IPS DF 4.7 (cell line): ENCODE results near the gene ZFP82.

Experiments
- DNase-seq: peaks from one replicate; pipeline ENCODE4 v3.0.0-alpha.2; 2013; ENCODE audit warnings: low spot score; ENCODE audit errors: extremely low read depth

Gene ZFP82

DNA sequence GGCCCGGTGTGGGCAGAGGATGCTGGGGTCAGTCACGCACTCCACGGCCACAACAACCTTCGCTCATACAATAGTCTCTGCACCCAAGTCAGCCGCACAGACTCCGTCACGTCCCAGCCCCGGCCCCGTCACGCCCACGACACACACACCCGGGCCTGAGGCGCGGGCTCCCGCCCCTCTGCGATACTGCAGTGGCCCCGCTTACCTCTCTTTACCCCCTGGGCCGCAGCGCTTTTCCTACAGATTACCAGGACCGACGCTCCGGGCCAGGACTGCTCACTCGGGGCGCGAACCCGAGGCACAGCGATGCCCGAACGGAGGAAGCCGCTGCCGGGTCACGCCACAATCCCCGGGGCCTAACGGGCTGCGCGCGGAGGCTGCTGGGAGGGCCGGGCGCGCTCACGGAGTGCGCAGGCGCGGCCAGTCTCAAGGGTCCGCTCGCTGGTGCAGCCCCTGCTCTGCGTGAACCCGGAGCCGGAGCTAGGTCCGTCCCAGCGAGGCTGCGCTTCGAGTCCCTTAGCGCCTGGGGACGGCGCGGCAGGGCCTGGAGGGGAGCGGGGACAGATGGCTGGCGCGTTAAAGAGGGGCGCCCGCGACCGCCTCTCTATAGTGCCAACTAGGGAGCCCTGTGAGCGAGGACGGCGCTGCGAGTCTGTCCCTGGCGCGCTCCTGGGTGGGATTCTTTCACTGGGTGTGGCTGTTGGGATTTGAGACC is at the start of gene ZFP82:
TSS of gene ZFP82 (minus strand) at position 358 of the 715 bp plus-strand sequence. CDS start 8,855 bp downstream, outside the sequence.
- no peak for DNase-seq

DNA sequence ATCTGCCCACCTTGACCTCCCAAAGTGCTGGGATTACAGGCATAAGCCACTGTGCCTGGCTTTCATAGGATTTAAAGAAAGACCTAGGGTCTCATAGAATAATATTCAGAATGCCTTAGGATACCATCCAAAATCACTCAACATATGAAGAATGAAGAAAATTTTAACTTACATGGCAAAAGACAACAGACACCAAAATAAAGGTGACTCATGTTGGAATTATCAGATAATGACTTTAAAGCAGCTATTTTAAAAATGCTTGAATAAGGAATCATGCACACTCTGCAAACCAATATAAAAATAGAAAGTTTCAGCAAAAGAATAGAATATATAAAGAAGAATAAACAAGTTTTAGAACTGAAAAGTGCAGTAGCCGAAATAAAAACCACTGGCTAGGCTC is 41.6 kb upstream of the ZFP82 start:
- no peak for DNase-seq

DNA sequence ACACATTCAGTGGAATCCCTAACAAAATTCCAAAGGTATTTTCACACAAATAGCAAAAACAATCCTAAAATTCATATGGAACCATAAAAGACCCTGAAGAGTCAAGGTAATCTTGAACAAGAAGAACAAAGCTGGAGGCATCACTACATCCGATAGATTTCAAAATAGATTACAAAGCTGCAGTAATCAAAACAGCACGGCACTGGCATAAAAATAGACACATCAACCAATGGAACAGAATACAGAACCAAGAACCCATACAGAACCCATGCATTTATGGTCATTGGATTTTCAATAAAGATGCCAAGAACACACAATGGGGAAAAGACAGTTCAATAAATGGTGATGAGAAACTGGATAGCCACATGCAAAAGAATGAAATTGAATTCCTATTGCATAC is 38.4 kb upstream of the ZFP82 start:
- no peak for DNase-seq

DNA sequence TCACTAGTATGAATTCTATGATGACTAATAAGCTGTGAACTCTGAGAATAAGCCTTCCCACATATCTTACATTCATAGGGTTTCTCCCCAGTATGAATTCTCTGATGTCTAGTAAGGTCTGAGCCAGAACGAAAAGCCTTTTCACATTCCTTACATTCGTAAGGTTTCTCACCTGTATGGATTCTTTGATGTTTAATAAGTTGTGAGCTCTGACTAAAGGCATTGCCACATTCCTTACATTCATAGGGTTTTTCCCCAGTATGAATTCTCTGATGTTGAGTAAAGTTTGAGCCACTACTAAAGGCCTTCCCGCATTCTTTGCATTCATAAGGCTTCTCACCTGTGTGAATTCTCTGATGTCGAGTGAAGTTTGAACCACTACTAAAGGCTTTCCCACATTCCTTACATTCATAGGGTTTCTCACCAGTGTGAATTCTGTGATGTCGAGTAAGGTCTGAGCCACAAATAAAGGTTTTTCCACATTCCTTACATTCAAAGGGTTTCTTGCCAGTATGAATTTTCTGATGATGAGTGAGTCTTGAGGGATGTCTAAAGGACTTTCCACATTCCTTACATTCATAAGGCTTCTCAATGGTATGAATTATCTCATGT is 30.7 kb upstream of the ZFP82 start:
- DNase-seq, result no peak

DNA sequence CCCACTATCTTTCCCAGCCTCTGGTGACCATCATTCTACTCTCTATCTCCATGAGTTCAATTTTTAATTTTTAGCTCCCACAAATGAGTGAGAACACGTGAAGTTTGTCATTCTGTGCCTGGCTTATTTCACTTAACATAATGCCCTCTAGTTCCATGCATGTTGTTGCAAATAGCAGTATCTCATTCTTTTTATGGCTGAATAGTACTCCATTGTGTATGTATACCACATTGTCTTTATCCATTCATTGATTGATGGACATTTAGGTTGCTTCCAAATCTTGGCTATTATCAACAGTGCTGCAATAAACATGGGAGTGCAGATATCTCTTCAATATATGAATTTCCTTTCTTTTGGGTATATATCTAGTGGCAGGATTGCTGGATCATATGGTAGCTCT is 22.9 kb upstream of the ZFP82 start:
- no peak for DNase-seq

DNA sequence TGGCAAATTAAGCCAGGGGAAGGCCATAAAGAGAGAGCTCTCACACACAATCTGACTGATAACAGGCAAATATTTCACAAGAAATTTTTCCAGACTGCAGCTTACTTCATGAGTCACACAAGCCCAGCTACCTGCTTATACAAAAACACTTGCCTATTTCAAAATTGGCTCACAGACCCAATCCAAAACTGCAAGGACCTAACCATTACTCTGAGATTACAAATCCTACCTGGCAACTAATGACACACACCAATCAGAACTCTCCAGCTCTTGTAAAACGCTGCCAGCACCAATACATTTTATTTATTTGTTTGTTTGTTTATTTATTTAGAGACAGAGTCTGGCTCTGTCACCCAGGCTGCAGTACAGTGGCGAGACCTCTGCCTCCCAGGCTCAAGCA is 18.1 kb upstream of the ZFP82 start:
- DNase-seq, result no peak

DNA sequence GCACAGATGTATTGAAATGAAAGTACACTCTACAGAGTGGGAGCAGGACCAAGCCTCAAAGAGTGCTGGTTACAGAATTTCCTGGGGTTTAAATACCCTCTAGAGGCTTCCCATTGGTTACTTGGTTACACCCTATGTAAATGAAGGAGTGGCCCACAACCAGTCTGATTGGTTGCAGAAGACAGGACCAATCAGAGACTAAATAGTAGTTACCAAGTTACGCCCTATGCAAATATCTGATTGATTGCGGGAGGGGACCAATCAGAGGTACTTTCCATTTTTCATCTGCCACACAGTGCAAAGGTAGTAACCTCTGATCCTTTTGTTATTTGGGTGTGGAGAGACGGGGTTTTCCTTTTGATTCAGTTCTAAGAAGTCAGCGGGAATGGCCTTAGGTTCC is 5.5 kb upstream of the ZFP82 start:
- DNase-seq, result no peak

DNA sequence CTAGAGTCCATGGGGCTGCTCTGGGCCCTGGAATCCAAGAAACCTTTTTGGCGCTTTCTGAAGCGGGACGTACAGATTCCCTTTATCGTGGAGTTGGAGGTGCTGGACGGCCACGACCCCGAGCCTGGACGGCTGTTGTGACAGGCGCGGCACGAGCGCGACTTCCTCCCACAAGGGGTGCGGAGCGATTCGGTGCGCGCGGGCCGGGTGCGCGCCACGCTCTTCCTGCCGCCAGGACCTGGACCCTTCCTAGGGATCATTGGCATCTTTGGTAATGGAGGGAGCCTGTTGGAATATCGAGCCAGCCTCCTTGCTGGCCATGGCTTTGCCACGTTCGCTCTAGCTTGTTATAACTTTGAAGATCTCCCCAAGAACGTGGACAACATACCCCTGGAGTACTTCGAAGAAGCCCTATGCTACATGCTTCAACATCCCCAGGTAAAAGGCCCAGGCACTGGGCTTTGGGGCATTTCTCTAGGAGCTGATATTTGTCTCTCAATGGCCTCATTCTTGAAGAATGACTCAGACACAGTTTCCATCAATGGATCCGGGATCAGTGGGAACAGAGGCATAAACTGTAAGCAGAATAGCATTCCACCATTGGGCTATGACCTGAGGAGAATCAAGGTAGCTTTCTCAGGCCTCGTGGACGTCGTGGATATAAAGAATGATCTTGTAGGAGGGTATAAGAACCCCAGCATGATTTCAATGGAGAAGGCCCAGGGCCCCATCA is 3.5 kb upstream of the ZFP82 start:
- no peak for DNase-seq

DNA sequence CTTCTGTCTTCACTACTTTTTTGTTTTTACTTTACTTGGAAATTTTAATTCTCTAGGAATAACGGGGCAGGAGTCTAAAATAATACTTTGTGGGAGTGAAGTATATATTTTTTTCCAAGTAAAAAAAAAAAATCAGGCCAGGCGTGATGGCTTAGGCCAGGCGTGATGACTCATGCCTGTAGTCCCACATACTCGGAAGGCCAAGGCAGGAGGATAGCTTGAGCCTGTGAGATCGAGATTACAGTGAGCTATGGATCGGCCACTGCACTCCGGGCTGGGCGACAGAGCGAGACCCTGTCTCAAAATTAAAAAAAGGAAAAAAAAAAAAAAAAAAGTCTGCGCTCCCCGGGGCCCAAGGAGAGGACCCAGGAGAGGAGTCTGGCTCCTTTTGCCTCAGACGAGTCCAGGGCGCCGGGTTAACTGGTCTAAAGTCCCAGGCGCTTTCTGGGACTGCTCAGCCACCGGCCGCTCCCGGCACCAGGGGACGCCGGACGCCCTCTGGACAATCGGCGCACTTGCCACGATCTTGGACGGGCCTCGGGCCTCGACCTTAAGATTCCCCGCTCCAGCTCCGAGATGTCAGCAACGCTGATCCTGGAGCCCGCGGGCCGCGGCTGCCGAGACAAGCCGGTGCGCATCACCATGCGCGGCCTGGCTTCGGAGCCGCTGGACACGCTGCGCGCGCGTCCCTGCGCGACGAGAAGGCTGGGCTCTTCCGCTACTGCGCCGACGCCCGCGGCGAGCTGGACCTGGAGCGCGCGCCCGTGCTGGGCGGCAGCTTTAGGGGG is 2.7 kb upstream of the ZFP82 start:
- DNase-seq, result no peak

DNA sequence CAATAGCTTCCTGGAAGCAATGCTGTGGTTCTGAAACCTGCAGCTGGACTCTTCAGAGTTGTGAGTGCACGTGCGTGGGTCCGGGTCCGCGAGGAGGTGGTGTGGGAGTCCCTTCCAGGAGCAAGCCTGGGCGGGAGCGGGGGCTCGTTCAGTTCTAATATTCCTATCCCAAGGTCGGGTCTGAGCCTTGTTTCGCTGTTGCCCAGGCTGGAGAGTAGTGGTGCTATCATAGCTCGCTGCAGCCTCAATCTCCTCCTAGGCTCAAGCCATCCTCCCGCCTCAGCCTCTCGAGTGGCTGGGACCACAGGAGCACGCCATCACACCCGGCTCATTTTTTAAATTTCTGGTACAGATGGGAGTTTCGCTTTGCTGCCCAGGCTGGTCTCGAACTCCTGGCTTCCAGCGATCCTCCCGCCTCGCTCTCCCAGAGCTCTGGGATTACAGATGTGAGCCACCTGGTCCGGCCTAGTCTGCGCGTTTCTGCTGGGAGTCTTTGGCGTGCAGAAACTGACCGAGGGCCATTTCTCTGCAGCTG is 625 bp downstream of the ZFP82 start:
- DNase-seq, result no peak

DNA sequence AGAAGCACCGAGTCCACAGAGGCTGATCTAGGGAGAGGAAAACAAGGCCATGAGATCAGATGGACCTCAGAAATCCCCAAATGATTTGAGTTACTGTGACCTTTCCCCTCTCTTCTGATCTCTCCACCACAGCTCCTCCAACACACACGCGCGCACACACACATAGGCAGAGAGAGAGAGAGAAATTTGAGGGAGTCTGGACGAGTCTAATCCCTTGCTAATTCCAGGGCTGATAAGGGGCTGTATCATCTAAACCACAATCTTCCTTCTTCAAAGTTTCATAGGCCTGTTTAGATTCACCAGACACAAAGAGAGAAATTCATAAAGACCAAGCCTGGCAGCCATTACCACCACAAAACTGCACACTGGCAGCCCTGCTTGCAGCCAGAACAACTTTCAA is 8.6 kb downstream of the ZFP82 start:
- no peak for DNase-seq

DNA sequence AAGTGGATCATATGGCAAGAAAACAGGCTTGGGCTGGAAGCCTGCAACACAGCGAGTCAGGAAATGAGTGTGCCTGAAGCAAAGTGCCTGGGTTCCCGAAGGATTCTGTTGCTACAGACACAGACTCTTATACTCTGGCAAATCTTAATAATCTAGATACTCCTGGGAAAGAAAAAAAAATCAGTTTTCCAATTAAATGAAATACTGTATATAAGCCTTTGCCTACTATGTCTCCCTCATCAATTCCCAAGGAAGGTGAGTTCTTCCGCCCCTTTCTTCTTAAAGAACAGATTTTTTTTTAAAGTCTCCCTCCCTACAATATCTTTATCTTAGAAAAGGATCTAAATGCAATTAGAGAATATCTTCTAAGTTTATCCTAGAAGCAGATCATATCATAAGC is 10.3 kb downstream of the ZFP82 start:
- no peak for DNase-seq

DNA sequence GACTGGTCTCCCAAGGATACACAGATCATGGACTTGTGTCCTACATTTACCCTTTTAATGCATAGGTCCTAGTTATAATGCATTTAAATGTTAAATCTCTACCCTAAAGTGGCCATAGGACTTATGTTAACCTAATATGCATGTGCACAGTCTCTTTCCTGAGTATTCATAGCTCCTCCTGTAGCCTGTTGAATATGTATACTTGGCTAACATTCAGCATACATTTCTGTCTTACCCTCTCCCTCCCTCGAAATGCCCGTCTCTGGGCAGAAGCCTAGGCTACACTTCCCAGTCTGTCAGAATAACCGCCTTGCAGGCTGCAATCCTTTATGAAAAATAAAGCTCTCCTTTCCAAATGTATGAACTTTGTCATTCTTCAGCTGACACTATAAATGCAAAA is 13.9 kb downstream of the ZFP82 start:
- DNase-seq, result no peak

DNA sequence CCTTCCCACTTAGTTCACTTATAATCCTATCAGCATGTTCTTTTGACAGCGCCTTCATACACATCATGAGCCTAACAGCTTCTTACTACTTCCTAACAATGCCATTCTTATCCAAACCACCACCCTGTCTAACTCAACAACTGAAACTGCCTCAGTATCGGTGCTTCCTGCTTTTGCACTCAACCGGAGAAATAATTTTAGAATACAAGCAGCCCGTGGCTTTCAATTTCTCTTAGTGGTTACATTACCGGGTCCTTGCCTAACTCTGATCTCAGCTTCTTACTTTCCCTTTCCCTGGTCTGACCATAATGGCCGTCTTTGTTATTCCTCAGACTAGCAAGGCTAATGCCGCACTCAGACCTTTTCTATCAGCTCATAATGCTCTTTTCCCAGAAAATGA is 17.0 kb downstream of the ZFP82 start:
- no peak for DNase-seq

DNA sequence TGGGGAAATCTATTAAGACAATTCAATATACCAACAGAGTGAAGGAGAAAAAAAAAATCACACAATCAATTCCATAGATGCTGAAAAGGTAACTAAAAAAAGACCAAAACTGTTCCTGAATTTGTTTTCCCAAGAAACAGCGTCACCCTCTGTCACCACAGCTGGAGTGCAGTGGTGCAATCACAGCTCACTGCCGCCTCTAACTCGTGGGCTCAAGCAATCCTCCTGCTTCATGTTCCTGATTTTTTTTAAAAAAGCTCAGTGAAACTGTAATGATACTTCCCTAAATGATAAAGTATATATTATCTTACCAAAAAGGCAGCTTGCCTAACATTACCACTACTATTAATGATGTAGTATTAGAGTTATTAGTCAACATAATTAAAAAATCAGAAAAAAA is 19.9 kb downstream of the ZFP82 start:
- no peak for DNase-seq

DNA sequence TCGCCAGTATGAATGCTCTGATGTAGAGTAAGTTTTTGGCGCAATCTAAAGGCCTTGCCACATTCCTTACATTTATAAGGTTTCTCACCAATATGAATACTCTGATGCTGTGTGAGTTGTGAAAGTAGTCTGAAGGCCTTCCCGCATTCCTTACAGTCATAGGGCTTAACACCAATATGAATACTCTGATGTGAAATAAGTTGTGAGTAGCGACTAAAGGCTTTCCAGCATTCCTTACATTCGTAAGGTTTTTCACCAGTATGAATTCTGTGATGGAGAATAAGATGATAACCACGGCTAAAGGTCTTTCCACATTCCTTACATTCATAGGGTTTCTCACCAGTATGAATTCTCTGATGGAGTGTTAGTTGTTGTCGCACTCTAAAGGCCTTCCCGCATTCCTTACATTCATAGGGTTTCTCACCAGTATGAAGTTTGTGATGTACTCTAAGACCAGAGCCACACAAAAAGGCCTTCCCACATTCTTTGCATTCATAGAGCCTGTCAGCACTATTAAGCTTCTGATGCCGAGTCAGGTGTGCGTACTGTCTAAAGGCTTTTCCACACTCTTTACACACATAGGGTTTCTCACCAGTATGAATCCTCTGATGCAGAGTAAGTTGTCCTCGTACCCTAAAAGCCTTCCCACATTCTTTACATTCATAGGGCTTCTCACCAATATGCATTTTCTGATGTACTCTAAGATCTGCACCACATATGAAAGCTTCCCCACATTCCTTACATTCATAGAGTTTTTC is 25.3 kb downstream of the ZFP82 start:
- DNase-seq, result no peak

DNA sequence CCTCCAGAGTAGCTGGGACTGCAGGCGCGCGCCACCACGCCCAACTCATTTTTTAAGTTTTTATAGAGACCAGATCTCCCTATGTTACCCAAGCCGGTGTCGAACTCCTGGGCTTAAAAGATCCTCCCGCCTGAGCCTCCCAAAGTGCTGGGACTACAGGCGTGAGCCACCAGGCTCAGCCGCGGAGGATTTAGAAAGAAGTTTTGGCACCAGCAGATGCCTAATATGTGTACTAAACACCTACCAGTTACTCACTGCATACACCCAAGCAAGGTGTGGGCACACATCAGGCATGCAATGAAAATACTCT is 39.0 kb downstream of the ZFP82 start:
- DNase-seq, result no peak

DNA sequence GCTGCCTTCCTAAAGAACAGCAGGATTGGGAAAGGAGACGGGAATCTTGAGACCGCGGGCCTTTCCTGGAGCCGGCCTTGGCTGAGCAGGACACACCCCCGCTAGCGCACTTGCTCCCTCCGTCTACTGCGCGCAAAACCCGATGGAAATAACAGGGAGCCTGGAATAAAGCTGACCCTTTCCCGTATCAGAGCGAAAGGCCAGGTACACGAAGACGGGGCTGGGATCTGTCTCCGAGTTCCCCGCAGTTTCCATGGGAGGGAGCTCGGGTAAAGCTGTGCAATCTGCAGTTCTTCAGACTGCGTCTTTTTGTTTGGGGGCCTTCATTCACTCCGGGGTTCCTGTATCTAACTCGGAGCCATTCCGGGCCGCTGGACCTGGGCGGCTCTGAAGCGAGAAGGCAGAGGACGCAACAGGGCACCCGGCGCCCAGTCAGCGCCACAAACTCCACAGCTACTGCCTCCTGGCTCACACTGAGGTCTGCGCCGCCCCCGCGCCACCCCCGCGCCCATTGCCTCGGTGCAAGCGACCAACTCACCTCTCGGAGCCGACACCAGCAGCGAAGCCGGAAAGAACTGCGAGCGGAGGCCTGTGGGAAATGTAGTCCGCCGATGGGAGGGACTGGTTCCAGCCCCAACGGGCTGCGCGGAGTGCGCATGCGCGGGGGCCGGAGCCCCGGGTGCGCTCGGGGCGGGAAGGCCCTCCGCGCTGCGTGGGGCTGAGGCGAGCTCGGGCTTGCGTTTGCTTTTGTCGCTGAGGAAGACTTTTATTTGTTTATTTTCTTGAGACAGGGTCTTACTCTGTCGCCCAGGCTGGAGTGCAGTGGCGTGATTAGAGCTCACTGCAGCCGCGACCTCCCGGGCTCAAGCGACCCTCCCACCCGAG is 39.6 kb downstream of the ZFP82 start, which contains the start of gene ZFP14:
TSS of gene ZFP14 (minus strand) at position 577 of the 885 bp plus-strand sequence. CDS start 11,309 bp downstream, outside the sequence.
- peak; percentile 68 for DNase-seq

DNA sequence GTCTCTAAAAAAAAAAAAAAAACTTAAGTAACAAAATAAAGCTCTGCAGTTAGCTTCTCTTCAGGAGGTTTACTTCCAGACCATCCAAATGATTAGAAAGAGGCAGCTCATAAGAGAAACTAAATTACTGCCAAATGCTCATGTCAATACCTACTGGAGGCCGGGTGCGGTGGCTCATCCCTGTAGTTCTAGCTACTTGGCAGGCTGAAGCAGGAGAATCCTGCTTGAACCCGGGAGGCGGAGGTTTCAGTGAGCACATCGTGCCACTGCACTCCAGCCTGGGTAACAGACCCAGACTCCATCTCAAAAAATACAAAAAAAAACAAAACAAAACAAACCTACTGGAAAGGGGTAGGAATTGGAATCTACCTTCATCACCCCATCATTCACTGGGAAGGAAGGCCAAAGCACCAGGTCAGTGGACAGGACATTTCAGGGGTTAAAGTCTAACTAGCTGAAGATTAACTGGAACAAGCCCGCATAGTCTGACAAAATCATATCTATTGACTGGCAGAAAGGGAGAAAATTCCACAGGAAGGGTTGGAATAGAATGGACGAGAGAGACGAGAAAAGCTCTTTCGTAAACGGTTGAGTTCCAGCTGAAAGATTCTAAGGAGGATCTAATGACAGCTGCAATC is 40.8 kb downstream of the ZFP82 start:
- DNase-seq, result no peak
